Measurements from ENCODE around the gene XCR1.
"Not testable (repeated sequence)": the region's sequence is repeated elsewhere in the genome, so short reads cannot be mapped to it uniquely, and the experiment has no call there.

The XCR1 gene

GRCh38 chr3:46046231-46046630, 18.9 kb upstream of the XCR1 start:
- not testable (repeated sequence) for DNase-seq (ENCODE audit: extremely low read depth in 1 of 2, low read depth in 1 of 2)

DNA sequence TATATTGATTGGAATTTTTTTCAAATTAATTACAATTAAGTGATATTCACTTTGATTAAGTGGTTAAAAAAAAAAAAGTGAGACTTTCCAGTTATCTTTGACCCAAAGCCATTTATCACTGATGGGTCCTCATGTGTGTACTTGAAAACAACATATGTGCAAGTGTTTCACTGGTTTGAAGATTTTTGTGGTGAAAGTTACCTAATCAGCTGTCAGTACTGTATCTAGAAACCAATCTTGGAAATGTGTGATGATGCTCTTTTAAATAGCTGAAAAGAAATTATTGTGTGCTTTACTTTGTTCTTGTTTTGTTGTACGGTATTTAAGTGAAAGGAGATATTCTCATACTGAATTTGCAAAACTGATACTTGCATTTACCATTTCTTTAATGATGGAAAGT, 11.6 kb upstream of the XCR1 start:
- no peak for DNase-seq (ENCODE audit: extremely low read depth in 1 of 2, low read depth in 1 of 2)

DNA sequence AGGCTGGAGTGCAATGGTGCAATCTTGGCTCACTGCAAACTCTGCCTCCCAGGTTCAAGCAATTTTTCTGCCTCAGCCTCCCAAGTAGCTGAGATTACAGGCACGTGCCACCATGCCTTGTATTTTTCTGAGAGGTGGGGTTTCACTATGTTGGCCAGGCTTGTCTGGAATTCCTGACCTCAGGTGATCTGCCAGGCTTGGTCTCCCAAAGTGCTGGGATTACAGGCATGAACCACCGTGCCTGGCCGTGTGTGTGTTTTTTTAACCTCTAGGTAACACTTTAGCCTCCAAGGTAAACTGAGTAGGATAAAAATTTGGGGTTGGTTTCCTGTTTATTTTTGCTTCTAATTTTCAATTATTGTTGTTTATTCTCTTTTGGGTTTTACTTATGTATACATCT, 10.8 kb upstream of the XCR1 start:
- not testable (repeated sequence) for DNase-seq (ENCODE audit: extremely low read depth in 1 of 2, low read depth in 1 of 2)

DNA sequence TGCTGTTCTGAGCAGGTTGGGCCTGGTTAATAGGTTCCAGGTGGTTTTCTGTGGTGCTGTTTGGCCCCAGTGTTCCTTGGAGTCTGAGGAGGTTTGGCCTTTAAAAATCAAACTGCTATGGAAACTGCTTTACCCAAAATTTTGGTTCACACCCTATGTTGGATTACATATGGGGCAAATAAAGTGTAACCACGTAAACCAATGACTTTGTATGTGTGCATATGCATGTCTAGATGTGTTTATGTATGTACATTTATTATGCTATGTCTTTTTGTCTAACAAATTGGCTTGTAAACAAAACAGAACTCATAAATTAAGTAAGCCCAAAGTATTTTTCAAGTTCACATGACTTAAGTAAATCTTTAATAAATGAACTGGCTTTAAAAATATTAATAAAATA, 8.9 kb upstream of the XCR1 start:
- DNase-seq (ENCODE audit: extremely low read depth in 1 of 2, low read depth in 1 of 2), result no peak

GRCh38 chr3:46031747-46032146, 4.5 kb upstream of the XCR1 start:
- no peak for DNase-seq (ENCODE audit: extremely low read depth in 1 of 2, low read depth in 1 of 2)

DNA sequence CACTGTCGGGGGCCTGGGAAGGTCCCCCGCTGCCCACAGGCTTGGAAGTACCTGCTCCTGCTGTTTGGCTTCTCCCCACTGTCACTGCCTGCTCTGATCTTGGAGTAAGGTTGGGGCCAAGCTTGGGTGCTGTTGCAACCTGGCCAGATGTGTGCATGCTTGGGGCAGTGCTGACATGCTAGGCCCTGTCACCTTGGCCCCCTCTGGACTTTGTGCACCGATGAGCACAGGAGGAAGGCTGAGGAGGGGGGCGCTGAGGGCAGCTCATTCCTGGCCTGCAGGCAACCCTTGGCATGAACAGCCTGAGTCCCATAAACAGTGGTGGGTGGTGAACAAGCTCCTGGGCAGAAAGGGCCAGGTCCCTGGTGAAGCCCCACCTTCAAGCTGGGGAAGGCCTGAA, 4.0 kb upstream of the XCR1 start:
- no peak for DNase-seq (ENCODE audit: extremely low read depth in 1 of 2, low read depth in 1 of 2)

DNA sequence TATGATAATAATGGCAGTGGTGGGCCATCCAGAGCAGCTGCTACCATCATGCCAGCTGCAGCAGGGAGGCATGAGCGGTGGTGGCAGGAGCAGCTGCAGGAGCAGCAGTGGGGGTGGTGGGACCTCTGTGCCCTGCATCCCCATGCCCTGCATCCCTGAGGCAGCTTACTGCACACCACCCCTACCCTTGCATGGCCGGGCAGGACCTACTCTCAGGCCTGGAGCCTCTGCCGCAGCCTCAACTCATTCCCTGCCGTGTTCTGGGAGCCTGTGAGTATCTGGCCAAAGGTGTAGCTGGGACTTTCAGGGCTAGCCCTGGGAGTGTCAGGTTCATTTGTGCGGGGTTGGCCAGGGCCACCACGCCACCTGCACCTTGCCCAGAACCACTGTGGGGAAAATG, 3.3 kb upstream of the XCR1 start:
- DNase-seq (ENCODE audit: extremely low read depth in 1 of 2, low read depth in 1 of 2), result no peak

DNA sequence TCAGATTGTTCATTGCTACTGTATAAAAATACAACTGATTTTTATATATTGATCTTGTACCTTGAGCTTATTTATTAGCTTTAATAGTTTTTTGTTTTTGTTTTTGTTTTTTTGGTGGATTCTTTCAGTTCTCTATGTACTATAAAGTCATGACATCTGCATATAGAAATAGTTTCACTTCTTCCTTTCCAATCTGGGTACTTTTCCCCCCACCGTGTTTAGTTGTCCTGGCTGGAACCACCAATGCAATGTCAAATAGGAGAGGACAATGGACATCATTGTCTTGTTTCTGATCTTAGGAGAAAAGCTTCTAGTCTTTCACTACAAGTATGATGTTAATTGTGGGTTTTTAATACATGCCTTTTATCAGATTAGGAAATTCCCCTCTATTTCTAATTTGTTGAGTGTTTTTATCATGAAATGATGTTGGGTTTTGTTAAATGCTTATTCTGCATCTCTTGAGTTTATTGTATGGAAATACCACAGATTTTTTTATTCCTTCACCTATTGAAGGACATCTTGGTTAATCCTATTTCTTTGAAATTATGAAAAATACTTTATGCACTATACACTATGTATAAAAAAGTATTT, 2.8 kb upstream of the XCR1 start:
- no peak for DNase-seq (ENCODE audit: extremely low read depth in 1 of 2, low read depth in 1 of 2)

GRCh38 chr3:46027736-46028397, 584 bp upstream of the XCR1 start:
- no peak for DNase-seq (ENCODE audit: extremely low read depth in 1 of 2, low read depth in 1 of 2)

- no peak for DNase-seq (ENCODE audit: extremely low read depth in 1 of 2, low read depth in 1 of 2)
Observed at GRCh38 chr3:46025139-46025538, 2.1 kb downstream of the XCR1 start.

GRCh38 chr3:46024131-46024530, 3.2 kb downstream of the XCR1 start:
- no peak for DNase-seq (ENCODE audit: extremely low read depth in 1 of 2, low read depth in 1 of 2)

GRCh38 chr3:46022909-46023785, 4.1 kb downstream of the XCR1 start:
- DNase-seq (ENCODE audit: extremely low read depth in 1 of 2, low read depth in 1 of 2), result no peak

DNA sequence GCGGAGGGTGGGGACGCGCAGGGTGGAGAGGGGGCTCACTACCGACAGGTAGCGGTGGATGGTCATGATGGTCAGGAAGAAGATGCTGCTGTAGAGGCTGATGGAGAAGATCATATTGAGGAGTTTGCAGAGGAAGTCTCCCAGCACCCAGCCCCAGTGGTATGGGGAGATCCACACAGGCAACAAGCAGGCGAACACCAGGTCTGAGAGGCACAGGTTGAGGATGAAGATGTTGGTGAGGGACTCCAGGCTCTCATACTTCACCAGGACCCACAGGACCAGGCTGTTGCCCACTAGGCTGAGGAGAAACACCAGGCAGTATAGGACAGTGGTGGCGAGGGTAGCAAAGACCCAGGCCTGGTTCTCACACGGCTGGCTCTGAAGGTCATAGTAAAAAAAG, 5.8 kb downstream of the XCR1 start:
- no peak for DNase-seq (ENCODE audit: extremely low read depth in 1 of 2, low read depth in 1 of 2)

GRCh38 chr3:46020766-46021510, 6.3 kb downstream of the XCR1 start:
- DNase-seq (ENCODE audit: extremely low read depth in 1 of 2, low read depth in 1 of 2), result no peak

DNA sequence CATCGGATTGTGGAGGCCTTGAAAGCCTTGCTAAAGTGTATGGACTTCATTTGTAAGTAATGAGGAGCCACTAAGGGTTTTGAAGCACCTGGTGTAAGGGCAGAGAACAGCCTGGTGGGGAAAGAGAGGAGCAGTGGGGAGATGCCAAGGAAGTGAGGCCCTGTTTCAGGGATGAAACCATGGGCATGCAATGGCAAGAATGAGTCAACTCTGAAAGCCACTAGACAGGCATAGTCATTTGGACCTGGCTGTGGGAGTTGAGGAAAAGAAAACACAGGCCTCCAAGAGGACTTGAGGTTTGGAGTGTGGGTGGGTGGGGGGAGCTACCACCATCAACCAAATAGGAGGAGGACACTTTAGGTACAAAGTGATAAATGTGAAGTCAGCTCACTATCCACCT, 7.6 kb downstream of the XCR1 start:
- no peak for DNase-seq (ENCODE audit: extremely low read depth in 1 of 2, low read depth in 1 of 2)

- no peak for DNase-seq (ENCODE audit: extremely low read depth in 1 of 2, low read depth in 1 of 2)
Observed at GRCh38 chr3:46017720-46018119, 9.6 kb downstream of the XCR1 start.

DNA sequence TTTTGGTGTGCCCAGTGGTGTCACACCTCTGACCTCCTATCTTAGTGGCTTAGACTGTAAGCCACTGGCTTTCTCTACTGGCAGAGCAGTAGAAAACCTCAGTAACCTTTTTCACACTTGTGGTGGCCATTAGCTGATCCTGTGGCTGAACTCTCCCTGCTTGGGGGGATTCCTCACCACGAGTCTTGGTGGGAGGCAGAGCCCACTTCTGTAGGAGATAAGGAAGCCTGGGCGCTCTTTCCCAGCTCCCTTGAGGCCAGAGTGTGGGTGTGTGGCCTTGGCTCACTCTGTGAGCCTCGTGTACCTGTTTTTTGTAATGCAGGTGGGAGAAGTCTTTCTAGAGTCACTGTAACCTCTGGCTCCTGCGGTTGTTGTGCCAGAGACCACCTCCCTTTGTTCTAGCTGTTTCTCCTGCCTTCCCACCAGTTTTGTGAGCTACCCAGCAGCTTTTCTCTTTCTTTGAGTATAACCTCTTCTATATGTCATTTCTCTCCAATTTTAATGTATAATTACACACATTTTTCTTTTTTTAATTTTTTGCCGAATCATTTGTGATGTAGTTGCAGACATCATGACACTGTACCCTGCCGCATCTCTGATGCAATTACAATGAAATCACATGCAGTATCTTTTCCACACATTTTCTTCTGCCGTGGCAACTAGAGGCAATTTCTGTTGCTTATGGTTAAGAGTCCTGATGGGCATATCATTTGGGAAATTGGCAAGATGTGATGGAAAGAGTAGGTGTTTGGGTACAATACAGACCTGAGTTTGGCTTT, 13.8 kb downstream of the XCR1 start:
- no peak for DNase-seq (ENCODE audit: extremely low read depth in 1 of 2, low read depth in 1 of 2)

DNA sequence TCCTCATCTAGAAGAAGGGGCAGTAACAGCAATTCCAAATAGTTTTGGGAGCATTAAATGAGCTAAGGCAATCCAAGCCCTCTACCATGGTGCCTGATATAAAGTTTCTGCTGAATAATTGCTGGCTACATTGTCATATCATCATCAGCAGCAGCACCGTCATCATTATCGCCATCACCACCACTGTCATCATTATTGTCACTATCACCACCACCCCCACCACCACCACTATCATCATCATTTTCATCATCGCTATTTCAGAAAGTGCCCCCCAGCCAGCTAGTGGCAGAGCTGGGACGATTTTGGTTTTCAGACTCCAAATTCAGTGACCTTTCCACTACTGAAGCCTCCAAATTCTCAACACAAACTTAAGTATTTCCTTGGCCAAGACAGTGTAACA, 15.0 kb downstream of the XCR1 start:
- DNase-seq (ENCODE audit: extremely low read depth in 1 of 2, low read depth in 1 of 2), result no peak

DNA sequence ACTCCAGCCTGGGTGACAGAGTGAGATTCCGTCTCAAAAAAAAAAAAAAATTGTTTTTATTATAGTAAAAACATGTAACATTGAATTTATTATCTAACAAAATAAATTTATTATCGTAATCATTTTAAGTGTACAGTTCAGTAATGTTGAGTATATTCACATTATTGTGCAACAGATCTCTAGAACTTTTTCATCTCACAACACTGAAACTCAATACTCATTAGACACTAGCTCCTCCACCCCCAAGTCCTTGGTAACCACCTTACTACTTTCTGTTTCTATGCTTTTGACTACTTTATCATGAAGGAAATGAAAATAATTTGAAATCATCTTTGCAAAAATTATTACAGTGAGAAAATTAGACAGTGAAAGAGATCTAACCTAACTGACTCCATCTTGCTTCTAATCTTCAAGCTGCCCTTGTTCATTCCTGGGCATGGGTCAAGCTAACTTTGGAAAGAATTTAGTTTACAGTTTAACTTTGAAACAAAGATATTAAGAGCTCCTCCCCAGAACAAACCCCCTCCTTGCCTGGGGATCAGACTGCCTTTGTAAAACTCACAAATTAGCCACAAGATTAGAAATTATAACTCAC, 16.7 kb downstream of the XCR1 start:
- DNase-seq (ENCODE audit: extremely low read depth in 1 of 2, low read depth in 1 of 2), result no peak

- no peak for DNase-seq (ENCODE audit: extremely low read depth in 1 of 2, low read depth in 1 of 2)
Observed at GRCh38 chr3:46008058-46008457, 19.2 kb downstream of the XCR1 start.

All from activated CD8-positive, alpha-beta memory T cell treated with anti-CD3 and anti-CD28 coated beads for 1 hour (primary cell).